OCI-LY7 (cell line): ENCODE measurements around the gene PDC. TPM values are rescaled to one million over a fixed set of nuclear protein-coding genes. Genes with fewer than 3 reads are reported as not detected.

Source experiments
- BruUV-seq: library from RNA; stranded (reverse); fragments of 400-500 nt; replicated peaks from 2 replicates; lab custom pipeline; 2021; lab: Mats Ljungman, UMichigan
- CTCF ChIA-PET: fragments of 300-600 bp; sonication (Branson Sonifier 250); formaldehyde crosslinking; loops from one replicate; lab custom pipeline; 2022; ENCODE audit warnings: antibody characterized with exemption; ENCODE audit not compliant: unreplicated experiment; lab: Charles Lee
- POLR2A ChIA-PET: fragments of 300-600 bp; sonication (Branson Sonifier 250); formaldehyde crosslinking; loops from one replicate; lab custom pipeline; 2022; ENCODE audit warnings: antibody characterized with exemption; lab: Charles Lee
- DNase-seq: peaks from one replicate; pipeline ENCODE4 v3.0.0-alpha.2; 2015; ENCODE audit warnings: low spot score
- H2AFZ ChIP-seq: fragments of 200-600 bp; sonication (generic), shearing (Covaris generic); 2 replicates; pipeline ENCODE4 v1.6.1; 2014; ENCODE audit warnings: mild to moderate bottlenecking, antibody characterized with exemption, low read length, moderate library complexity
- H3K27ac ChIP-seq: fragments of 200-600 bp; sonication (generic); 2 replicates; pipeline ENCODE4 v1.5.1; 2014; ENCODE audit warnings: mixed run types, low read depth, mild to moderate bottlenecking, moderate library complexity, low read length, inconsistent platforms; ENCODE audit not compliant: poor library complexity, severe bottlenecking
- H3K36me3 ChIP-seq: fragments of 200-600 bp; sonication (generic); 2 replicates; pipeline ENCODE4 v1.6.1; 2014; ENCODE audit warnings: mild to moderate bottlenecking, antibody characterized with exemption, low read length, moderate library complexity, mixed read lengths; ENCODE audit not compliant: insufficient read depth
- H3K4me1 ChIP-seq: fragments of 200-600 bp; sonication (generic); 2 replicates; pipeline ENCODE4 v1.5.1; 2014; ENCODE audit warnings: mild to moderate bottlenecking, low read length; ENCODE audit not compliant: insufficient read depth, poor library complexity, severe bottlenecking
- H3K4me2 ChIP-seq: fragments of 200-600 bp; sonication (generic); 2 replicates; pipeline ENCODE4 v1.6.1; 2014; ENCODE audit warnings: mild to moderate bottlenecking, low read length
- H3K4me3 ChIP-seq: fragments of 200-600 bp; sonication (generic); 2 replicates; pipeline ENCODE4 v1.5.1; 2014; ENCODE audit warnings: mild to moderate bottlenecking, low read depth, low read length; ENCODE audit not compliant: poor library complexity, severe bottlenecking
- H3K79me2 ChIP-seq: fragments of 200-600 bp; sonication (generic); 2 replicates; pipeline ENCODE4 v1.6.1; 2016; ENCODE audit warnings: low read depth, mild to moderate bottlenecking, low read length, moderate library complexity, mixed read lengths; ENCODE audit not compliant: insufficient read depth
- H3K9me2 ChIP-seq: fragments of 200-600 bp; sonication (generic); 2 replicates; pipeline ENCODE4 v1.6.1; 2016; ENCODE audit warnings: mild to moderate bottlenecking, low read length, mixed read lengths; ENCODE audit not compliant: insufficient read depth
- H3K9me3 ChIP-seq: fragments of 200-600 bp; sonication (generic); 2 replicates; pipeline ENCODE4 v1.6.1; 2014; ENCODE audit warnings: mild to moderate bottlenecking, mixed run types, low read length, mixed read lengths
- H4K20me1 ChIP-seq: fragments of 200-600 bp; sonication (generic); 2 replicates; pipeline ENCODE4 v1.6.1; 2014; ENCODE audit warnings: mild to moderate bottlenecking, antibody characterized with exemption, low read length, moderate library complexity, mixed read lengths; ENCODE audit not compliant: insufficient read depth
- EZH2phosphoT487 ChIP-seq: fragments of 200-600 bp; sonication (generic); IDR thresholded peaks from 2 replicates; pipeline ENCODE4 v1.6.1; 2018; ENCODE audit warnings: low read depth, borderline replicate concordance, mild to moderate bottlenecking, mixed run types, antibody characterized with exemption, low read length, moderate library complexity, mixed read lengths
- intact Hi-C: fragments of 100-400 bp; cut with micrococcal nuclease; formaldehyde crosslinking; loops from one replicate; pipeline ENCODE4 v1.10.0; 2022; ENCODE audit not compliant: unreplicated experiment
- total RNA-seq, 2 experiments: library from RNA; depleted of rRNA in 1 of 2; stranded (reverse); fragments of >200 nt in 1 of 2; shearing (Covaris generic) in 1 of 2; gene quantifications; 2 replicates each; pipeline ENCODE4 v1.2.3, GENCODE V29; 2014 to 2022
- TF ChIP-seq, protein P1 (sequence below): fragments of 200-600 bp; sonication (generic); conservative IDR thresholded peaks from 2 replicates; pipeline ENCODE4 v1.5.1; 2014; ENCODE audit warnings: mild to moderate bottlenecking, antibody characterized with exemption, low read length, moderate library complexity, mixed read lengths

Gene PDC
- total RNA-seq, 2 experiments from 2014 or later: not detected

DNA sequence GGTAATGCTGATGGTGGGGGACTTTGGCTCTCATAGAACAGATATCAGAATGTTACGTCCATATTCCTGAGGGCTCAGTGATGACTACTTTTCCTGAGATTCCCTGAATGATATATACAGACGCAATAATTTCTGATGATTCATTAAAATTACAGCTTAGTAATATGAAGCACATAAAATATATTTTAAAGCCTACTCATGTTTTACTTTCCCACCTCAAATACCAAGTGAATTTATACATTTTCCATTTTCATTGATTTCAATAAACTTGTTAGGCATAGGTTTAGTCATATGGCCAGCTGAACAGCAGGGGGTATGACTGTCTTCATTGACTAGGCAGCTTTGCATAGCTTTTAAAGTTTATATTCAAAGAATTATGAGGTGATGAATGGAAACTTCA, 26.2 kb upstream of the PDC start:
- Histone ChIP-seq H2AFZ (no peak overlapping the region), H4K20me1 (no peaks in the 10 kb centered on the region), H3K27ac (no peak overlapping the region), H3K9me3 (no peaks in the 10 kb centered on the region), H3K79me2 (no peaks in the 10 kb centered on the region), H3K4me1 (no peaks in the 10 kb centered on the region), H3K9me2 (no peaks in the 10 kb centered on the region), H3K4me3 (no peak overlapping the region), H3K36me3 (no peaks in the 10 kb centered on the region), H3K4me2 (no peak overlapping the region)
- BruUV-seq: no TSS peak
- no peak for DNase-seq
- POLR2A ChIA-PET: interaction anchor here (0.7 to 0.9 kb wide), 2 partner anchors 48 to 126 kb away, joined by 3 to 4 read pairs; no protein-coding TSS in a partner anchor
- CTCF ChIA-PET: no interaction called here
- TF ChIP-seq, protein P1, sequence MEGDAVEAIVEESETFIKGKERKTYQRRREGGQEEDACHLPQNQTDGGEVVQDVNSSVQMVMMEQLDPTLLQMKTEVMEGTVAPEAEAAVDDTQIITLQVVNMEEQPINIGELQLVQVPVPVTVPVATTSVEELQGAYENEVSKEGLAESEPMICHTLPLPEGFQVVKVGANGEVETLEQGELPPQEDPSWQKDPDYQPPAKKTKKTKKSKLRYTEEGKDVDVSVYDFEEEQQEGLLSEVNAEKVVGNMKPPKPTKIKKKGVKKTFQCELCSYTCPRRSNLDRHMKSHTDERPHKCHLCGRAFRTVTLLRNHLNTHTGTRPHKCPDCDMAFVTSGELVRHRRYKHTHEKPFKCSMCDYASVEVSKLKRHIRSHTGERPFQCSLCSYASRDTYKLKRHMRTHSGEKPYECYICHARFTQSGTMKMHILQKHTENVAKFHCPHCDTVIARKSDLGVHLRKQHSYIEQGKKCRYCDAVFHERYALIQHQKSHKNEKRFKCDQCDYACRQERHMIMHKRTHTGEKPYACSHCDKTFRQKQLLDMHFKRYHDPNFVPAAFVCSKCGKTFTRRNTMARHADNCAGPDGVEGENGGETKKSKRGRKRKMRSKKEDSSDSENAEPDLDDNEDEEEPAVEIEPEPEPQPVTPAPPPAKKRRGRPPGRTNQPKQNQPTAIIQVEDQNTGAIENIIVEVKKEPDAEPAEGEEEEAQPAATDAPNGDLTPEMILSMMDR: no peak
- no peak for TF ChIP-seq EZH2phosphoT487
- intact Hi-C loops: no loop called here

DNA sequence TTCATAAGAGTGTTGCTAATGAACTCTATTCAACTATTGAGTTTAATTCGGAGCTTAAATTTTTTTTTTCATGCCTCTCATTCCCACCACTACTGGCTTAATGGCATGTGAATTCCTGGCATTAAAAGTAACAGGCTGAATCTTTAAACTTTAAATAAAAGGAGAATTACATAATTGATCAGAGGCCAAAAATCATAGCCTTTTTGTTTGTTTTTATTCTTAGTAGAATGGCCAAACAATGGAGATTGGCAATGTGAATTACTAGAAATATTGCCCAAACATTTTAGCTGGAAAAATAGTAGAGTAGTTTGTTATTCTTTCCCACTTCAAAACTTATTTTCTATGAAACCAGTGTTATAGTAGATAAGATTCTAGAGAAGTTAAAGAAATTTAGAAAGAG, 25.1 kb upstream of the PDC start:
- H4K20me1 ChIP-seq: no peaks in the 10 kb centered on the region
- no peak overlapping the region for H3K4me2 ChIP-seq
- no peaks in the 10 kb centered on the region for H3K9me2 ChIP-seq
- no peak for DNase-seq
- H3K9me3 ChIP-seq: no peaks in the 10 kb centered on the region
- TF ChIP-seq EZH2phosphoT487: no peak
- TF ChIP-seq, protein P1: no peak
- H3K27ac ChIP-seq: no peak overlapping the region
- POLR2A ChIA-PET: interaction anchor here (0.7 kb wide), 1 partner anchor 638 kb away, joined by 3 read pairs; no protein-coding TSS in a partner anchor
- H3K36me3 ChIP-seq: no peaks in the 10 kb centered on the region
- CTCF ChIA-PET: no interaction called here
- H3K79me2 ChIP-seq: no peaks in the 10 kb centered on the region
- no TSS peak for BruUV-seq
- no peak overlapping the region for H3K4me3 ChIP-seq
- H2AFZ ChIP-seq: no peak overlapping the region
- no peaks in the 10 kb centered on the region for H3K4me1 ChIP-seq
- intact Hi-C loops: no loop called here

DNA sequence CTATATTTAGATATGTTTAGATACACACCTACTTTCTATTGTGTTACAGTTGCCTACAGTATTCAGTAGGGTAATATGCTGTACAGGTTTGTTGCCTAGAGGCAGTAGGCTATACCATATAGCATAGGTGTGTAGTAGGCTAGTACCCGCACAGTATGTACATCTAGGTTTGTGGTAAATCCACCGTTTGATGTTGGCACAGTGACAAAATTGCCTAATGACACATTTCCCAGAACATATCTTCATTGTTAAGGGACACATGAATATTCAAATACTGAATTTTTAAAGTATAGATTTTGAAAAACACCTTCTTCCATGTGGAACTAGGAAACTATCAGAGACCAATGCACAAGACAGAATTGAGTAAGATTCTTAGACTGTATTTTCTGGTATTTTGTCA, 22.6 kb upstream of the PDC start:
- no peak overlapping the region for H3K27ac ChIP-seq
- H4K20me1 ChIP-seq: no peaks in the 10 kb centered on the region
- H3K9me3 ChIP-seq: no peaks in the 10 kb centered on the region
- H2AFZ ChIP-seq: no peak overlapping the region
- H3K9me2 ChIP-seq: no peaks in the 10 kb centered on the region
- no TSS peak for BruUV-seq
- CTCF ChIA-PET: no interaction called here
- no peak overlapping the region for H3K4me3 ChIP-seq
- no peaks in the 10 kb centered on the region for H3K36me3 ChIP-seq
- no peak for DNase-seq
- intact Hi-C loops: no loop called here
- H3K4me1 ChIP-seq: no peaks in the 10 kb centered on the region
- no peak overlapping the region for H3K4me2 ChIP-seq
- no peaks in the 10 kb centered on the region for H3K79me2 ChIP-seq
- POLR2A ChIA-PET: no interaction called here
- no peak for TF ChIP-seq EZH2phosphoT487
- TF ChIP-seq, protein P1: no peak
